Tibial nerve (tissue), 4 donors: ENCODE results near the gene PLB1. TPM values are rescaled to one million over a fixed set of nuclear protein-coding genes. Genes with fewer than 3 reads are reported as not detected.
A peak's percentile ranks its signal among the peaks of the same experiment; 100 is the strongest.

Experiments
- DNase-seq, 2 donors: peaks; one replicate each; pipeline ENCODE4 v3.0.0-alpha.2; 2019; ENCODE audit warnings: low spot score in 2 of 2
- H3K27ac ChIP-seq, 4 donors: fragments of 200-600 bp; sonication (generic) in 3 of 4; one replicate each; pipeline ENCODE4 v1.5.1; 2017 to 2019; ENCODE audit warnings: mild to moderate bottlenecking in 1 of 4
- H3K27me3 ChIP-seq, 2 donors: fragments of 200-600 bp; sonication (generic) in 1 of 2; one replicate each; pipeline versions ENCODE4 v1.5.1 to v1.6.0; 2017 to 2019
- H3K36me3 ChIP-seq, 3 donors: fragments of 200-600 bp; sonication (generic); one replicate each; pipeline ENCODE4 v1.5.1; 2018 to 2019
- H3K4me1 ChIP-seq, 4 donors: fragments of 200-600 bp; sonication (generic) in 3 of 4; one replicate each; pipeline ENCODE4 v1.5.1; 2017 to 2019
- H3K4me3 ChIP-seq, 4 donors: fragments of 200-600 bp; sonication (generic) in 3 of 4; one replicate each; pipeline ENCODE4 v1.5.1; 2017 to 2019; ENCODE audit warnings: mild to moderate bottlenecking in 1 of 4, moderate library complexity in 1 of 4
- H3K9me3 ChIP-seq, 4 donors: fragments of 200-600 bp; sonication (generic) in 3 of 4; one replicate each; pipeline ENCODE4 v1.5.1; 2017 to 2019
- EP300 ChIP-seq, 2 donors: sonication (generic); formaldehyde crosslinking; IDR thresholded peaks; one replicate each; pipeline ENCODE4 v1.6.1; 2017; ENCODE audit warnings: antibody characterized with exemption in 2 of 2, mild to moderate bottlenecking in 1 of 2
- POLR2A ChIP-seq, 2 donors: fragments of 450-650 bp; IDR thresholded peaks; one replicate each; pipeline ENCODE4 v1.6.1; 2017; ENCODE audit warnings: antibody characterized with exemption in 2 of 2, mild to moderate bottlenecking in 2 of 2, moderate library complexity in 2 of 2
- WGBS, 2 donors: methylation state at CpG; one replicate each; pipeline ENCODE4 v1.1.5; 2018; 5-methylcytosine and 5-hydroxymethylcytosine counted together
- total RNA-seq, 4 donors: library from RNA; depleted of rRNA; stranded (reverse); fragments of >200 nt; gene quantifications; one replicate each; pipeline ENCODE4 v1.1.0, GENCODE V29; 2016
- TF ChIP-seq, protein P1 (sequence below), 5 experiments: fragments of 200-600 bp in 3 of 5; fragments of 450-650 bp in 2 of 5; sonication (generic) in 3 of 5; IDR thresholded peaks; one replicate each; pipeline ENCODE4 v1.5.1; 2016 to 2019; ENCODE audit warnings: antibody characterized with exemption in 5 of 5, mild to moderate bottlenecking in 3 of 5, moderate library complexity in 2 of 5

Gene PLB1, protein sequence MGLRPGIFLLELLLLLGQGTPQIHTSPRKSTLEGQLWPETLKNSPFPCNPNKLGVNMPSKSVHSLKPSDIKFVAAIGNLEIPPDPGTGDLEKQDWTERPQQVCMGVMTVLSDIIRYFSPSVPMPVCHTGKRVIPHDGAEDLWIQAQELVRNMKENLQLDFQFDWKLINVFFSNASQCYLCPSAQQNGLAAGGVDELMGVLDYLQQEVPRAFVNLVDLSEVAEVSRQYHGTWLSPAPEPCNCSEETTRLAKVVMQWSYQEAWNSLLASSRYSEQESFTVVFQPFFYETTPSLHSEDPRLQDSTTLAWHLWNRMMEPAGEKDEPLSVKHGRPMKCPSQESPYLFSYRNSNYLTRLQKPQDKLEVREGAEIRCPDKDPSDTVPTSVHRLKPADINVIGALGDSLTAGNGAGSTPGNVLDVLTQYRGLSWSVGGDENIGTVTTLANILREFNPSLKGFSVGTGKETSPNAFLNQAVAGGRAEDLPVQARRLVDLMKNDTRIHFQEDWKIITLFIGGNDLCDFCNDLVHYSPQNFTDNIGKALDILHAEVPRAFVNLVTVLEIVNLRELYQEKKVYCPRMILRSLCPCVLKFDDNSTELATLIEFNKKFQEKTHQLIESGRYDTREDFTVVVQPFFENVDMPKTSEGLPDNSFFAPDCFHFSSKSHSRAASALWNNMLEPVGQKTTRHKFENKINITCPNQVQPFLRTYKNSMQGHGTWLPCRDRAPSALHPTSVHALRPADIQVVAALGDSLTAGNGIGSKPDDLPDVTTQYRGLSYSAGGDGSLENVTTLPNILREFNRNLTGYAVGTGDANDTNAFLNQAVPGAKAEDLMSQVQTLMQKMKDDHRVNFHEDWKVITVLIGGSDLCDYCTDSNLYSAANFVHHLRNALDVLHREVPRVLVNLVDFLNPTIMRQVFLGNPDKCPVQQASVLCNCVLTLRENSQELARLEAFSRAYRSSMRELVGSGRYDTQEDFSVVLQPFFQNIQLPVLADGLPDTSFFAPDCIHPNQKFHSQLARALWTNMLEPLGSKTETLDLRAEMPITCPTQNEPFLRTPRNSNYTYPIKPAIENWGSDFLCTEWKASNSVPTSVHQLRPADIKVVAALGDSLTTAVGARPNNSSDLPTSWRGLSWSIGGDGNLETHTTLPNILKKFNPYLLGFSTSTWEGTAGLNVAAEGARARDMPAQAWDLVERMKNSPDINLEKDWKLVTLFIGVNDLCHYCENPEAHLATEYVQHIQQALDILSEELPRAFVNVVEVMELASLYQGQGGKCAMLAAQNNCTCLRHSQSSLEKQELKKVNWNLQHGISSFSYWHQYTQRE (N-terminal part only)
- total RNA-seq: 1 to 10 TPM; 1.7 to 8.4 (median 4.7) TPM

DNA sequence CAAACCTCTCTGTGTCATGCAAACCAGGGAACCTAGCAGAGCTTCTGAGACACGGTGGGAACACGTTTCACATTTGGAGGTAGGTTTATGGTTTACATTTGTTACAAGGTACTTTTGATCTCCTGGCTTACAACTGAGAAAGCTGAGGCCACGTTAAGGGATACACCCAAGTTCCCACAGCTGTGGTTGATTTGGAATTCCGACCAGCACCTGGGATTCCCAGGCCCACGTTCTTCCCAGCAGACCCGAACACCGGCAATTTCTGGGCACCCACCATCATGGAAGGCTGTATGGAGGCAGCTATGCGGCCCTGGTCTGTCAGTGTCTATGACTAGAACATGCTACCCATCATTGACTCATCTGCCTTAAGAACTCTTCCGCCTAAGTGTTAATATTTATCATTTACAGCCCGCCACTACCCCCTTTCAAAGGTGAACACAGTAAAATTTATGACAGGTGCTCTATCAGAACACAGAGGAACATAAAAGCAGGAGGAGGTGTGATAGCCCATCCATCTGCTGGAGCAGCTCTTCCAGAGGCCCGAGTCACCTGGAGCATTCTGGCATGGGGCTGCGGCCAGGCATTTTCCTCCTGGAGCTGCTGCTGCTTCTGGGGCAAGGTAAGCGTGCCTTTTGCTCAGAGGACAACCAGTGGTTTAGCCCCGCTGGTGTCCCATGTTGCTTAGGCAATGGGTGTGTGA is at the start of gene PLB1:
Gene PLB1, plus strand, starts transcription at position 510 of the 700 bp plus-strand sequence. Its CDS starts 55 bp downstream, at position 565.
- Histone ChIP-seq H3K4me3 (no peak within 1 kb of the TSS), H3K27ac (no peak within 1 kb of the TSS), H3K36me3 (no peaks in the 10 kb centered on the region), H3K9me3 (no peaks in the 10 kb centered on the region), H3K4me1 (no peaks in the 10 kb centered on the region), H3K27me3 (no peaks in the 10 kb centered on the region)
- TF ChIP-seq EP300 (IDR thresholded peaks at IDR 0.05) (no peak), POLR2A (IDR thresholded peaks at IDR 0.05) (no peak)
- TF ChIP-seq, protein P1, sequence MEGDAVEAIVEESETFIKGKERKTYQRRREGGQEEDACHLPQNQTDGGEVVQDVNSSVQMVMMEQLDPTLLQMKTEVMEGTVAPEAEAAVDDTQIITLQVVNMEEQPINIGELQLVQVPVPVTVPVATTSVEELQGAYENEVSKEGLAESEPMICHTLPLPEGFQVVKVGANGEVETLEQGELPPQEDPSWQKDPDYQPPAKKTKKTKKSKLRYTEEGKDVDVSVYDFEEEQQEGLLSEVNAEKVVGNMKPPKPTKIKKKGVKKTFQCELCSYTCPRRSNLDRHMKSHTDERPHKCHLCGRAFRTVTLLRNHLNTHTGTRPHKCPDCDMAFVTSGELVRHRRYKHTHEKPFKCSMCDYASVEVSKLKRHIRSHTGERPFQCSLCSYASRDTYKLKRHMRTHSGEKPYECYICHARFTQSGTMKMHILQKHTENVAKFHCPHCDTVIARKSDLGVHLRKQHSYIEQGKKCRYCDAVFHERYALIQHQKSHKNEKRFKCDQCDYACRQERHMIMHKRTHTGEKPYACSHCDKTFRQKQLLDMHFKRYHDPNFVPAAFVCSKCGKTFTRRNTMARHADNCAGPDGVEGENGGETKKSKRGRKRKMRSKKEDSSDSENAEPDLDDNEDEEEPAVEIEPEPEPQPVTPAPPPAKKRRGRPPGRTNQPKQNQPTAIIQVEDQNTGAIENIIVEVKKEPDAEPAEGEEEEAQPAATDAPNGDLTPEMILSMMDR (IDR thresholded peaks at IDR 0.05): no peak
- no peak for DNase-seq
- WGBS, 2 donors: 83% methylated on average over 14 of the region's 14 CpGs

DNA sequence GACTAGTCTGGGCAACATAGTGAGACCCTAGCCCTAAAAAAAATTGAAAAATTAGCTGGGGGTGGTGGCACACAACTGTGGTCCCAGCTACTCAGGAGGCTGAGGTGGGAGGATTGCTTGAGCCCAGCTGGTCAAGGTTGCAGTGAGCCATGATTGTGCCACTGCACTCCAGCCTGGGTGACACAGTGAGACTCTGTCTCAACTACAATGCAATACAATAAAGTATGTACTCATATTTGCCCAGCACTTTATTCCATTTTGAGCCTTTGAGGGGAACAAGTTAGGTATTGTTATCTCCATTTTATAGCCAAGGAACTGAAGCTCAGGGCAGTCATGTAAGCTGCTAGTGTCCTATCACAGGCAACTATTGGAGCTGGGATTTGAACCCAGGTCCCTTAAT is 49.3 kb upstream of the PLB1 start:
- H3K27me3 ChIP-seq: no peaks in the 10 kb centered on the region
- no peaks in the 10 kb centered on the region for H3K36me3 ChIP-seq
- no peak for DNase-seq
- TF ChIP-seq, protein P1 (IDR thresholded peaks at IDR 0.05): no peak
- TF ChIP-seq POLR2A (IDR thresholded peaks at IDR 0.05): no peak
- TF ChIP-seq EP300 (IDR thresholded peaks at IDR 0.05): no peak
- H3K9me3 ChIP-seq: no peaks in the 10 kb centered on the region
- H3K4me3 ChIP-seq: no peak overlapping the region
- peaks cover 0 to 18% (median 4%) of the 10 kb centered on the region in 4 donors for H3K4me1 ChIP-seq
- H3K27ac ChIP-seq: no peak overlapping the region

DNA sequence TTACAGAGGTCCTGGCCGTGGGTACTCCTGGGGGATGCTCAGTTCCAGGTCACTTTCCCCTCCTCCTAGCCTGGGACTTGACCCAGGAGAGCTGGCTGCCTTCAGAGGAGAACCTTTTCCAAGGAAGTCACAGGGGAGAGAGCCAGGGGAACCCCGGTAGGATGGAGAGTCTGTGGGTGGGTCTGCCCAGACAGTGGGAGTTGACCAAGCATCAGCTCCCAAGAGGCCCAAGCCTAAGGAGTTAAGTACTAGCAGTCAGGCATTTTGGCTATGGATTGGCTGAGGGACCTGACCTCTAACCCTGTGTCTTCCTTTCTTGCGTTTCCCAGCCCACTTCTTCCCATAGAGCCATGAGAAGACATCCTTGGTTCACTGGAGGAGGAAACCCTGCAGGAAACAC is 48.8 kb upstream of the PLB1 start:
- Histone ChIP-seq H3K4me3 (no peak overlapping the region), H3K9me3 (no peaks in the 10 kb centered on the region), H3K4me1 (peaks cover 0 to 18% (median 4%) of the 10 kb centered on the region in 4 donors), H3K36me3 (no peaks in the 10 kb centered on the region), H3K27ac (no peak overlapping the region), H3K27me3 (no peaks in the 10 kb centered on the region)
- TF ChIP-seq EP300 (IDR thresholded peaks at IDR 0.05) (no peak), POLR2A (IDR thresholded peaks at IDR 0.05) (no peak)
- TF ChIP-seq, protein P1 (IDR thresholded peaks at IDR 0.05): no peak
- WGBS, 2 donors: 45 to 50% methylated on average over 3 of the region's 3 CpGs
- no peak for DNase-seq

GRCh38 chr2:28447943-28448792 is 47.7 kb upstream of the PLB1 start:
- no peak for TF ChIP-seq POLR2A (IDR thresholded peaks at IDR 0.05)
- peak in 1 of 2 donors; percentile 62 for TF ChIP-seq EP300 (IDR thresholded peaks at IDR 0.05)
- Histone ChIP-seq H3K4me3 (no peak overlapping the region), H3K4me1 (peaks cover 0 to 18% (median 4%) of the 10 kb centered on the region in 4 donors), H3K9me3 (no peaks in the 10 kb centered on the region), H3K36me3 (no peaks in the 10 kb centered on the region), H3K27ac (peak overlapping the region in 2 of 4 donors; percentile 75 to 78), H3K27me3 (no peaks in the 10 kb centered on the region)
- no peak for DNase-seq
- 64 to 78% methylated on average over 8 of the region's 8 CpGs for WGBS, 2 donors
